HG03095 (cell line): ENCODE results near the gene CD48.
"Not testable (repeated sequence)": the region's sequence is repeated elsewhere in the genome, so short reads cannot be mapped to it uniquely, and the experiment has no call there.

Experiments used
- ATAC-seq: cut with Tn5 transposase; IDR thresholded peaks from one replicate; pipeline ENCODE4 v1.9.1; 2021; ENCODE audit warnings: moderate library complexity; ENCODE audit not compliant: unreplicated experiment

Gene CD48

DNA sequence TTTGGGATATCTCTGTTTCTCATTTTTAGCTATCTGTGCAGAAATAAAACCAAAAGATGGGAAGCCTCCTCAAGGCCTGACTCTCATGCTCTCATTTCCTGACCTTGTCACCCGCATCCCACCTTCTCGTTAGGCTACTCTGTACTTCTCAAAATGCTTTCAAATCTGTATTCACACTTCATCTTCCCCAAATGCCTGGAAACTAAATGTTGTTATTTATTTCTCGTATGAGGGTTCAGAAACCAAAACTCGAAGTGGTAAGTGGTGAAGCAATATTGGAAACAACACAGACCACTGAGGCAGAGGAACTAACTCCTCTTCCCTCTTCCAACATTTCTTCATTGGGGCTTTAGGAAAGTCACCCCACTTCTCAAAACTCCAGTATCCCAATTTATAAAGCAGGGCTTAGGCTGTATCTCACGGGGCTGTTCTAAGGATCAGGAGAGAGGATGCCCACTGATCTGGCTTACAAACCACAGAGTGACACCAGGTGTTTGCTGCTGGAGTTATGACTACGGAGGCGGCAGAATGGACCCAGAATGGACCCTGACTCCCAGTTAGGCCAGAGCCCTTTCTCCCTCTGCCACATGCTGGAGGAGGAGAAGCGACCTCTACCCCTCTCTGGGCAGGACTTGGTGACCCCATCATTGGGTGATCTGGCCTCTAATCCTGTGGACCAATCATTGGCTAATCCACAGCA, 31.0 kb upstream of the CD48 start:
- ATAC-seq, result no peak

- no peak for ATAC-seq
Observed at GRCh38 chr1:160741612-160742348, 30.2 kb upstream of the CD48 start.

GRCh38 chr1:160741092-160741501, 29.5 kb upstream of the CD48 start:
- no peak for ATAC-seq

GRCh38 chr1:160740133-160740688, 28.6 kb upstream of the CD48 start:
- no peak for ATAC-seq

GRCh38 chr1:160739098-160739511, 27.5 kb upstream of the CD48 start, which contains the start of gene SLAMF7:
TSS of gene SLAMF7 (plus strand) at chr1:160739247. CDS start at chr1:160739302, 55 bp downstream.
- ATAC-seq, result peak; percentile 56

DNA sequence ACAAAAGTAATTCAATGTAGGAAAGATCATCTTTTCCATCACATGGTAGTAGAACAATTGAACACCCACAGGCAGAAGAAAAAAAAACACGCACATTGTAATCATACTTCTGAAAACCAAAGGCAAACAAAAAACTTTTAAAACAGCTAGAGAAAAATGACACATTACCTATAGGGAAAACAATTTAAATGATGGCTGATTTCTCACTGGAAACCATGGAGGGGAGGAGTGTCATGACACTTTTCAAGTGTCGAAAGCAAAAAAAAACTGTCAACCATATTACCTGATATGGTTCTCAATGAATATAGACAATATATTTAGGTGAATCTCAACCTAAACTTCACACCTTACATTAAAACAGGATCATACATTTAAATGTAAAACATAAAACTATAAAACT, 26.6 kb upstream of the CD48 start:
- no peak for ATAC-seq

- no peak for ATAC-seq
Observed at GRCh38 chr1:160734301-160734700, 22.7 kb upstream of the CD48 start.

- no peak for ATAC-seq
Observed at GRCh38 chr1:160733898-160734297, 22.3 kb upstream of the CD48 start.

- no peak for ATAC-seq
Observed at GRCh38 chr1:160731990-160732389, 20.4 kb upstream of the CD48 start.

GRCh38 chr1:160731564-160731963, 19.9 kb upstream of the CD48 start:
- ATAC-seq, result not testable (repeated sequence)

DNA sequence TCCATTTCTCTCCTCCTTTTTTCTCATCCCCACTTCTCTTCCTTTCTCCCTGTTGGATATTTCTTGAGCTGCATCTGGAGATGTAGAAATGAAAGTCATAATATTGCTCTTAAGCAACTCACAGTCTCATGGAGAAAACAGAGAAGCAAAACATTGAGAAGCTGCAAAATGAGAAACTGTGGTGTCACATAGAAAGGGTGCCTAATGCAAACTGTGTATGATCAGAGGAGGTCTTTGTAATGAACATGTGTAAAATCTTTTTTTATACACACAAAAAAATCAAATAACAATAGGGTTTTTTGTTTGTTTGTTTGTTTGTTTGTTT, 15.7 kb upstream of the CD48 start:
- no peak for ATAC-seq

DNA sequence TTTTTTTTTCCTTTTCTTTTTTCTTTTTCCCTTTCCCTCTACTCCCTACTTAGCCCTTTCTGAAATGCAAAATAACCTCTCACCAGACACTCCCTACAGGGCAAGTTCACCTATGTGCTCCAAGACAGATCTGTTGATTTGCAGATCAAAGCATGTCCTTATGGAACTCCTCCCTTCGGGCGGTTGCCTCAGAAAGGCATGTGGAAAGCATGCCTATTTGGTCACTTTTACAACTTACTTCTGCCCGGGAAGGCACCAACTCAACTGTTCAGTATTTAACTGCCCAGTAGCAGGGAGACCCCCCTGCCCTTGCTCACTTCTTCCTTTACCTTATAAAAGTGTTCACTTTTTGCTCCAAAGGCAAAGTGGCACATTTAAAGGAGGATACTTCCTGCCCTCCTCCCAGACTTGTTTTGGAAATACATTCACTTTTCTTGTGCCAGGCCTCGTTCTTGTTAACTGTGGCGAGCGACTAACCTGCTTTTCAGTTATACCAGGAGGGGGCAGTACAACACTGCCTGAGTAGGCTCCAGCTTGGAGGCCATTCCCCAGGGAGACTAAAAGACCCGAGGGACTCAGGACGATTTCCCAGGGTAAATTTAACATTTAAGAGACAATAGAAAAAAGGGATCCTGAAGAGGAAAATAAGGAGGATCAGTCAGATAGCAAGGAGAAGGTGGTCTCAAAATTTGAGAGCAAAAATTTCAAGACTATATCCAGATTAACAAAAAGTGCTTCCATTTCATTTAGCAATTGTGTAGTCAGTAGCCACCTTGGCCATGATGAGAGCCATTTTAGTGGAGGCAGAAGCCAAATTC, 15.1 kb upstream of the CD48 start:
- ATAC-seq, result no peak

DNA sequence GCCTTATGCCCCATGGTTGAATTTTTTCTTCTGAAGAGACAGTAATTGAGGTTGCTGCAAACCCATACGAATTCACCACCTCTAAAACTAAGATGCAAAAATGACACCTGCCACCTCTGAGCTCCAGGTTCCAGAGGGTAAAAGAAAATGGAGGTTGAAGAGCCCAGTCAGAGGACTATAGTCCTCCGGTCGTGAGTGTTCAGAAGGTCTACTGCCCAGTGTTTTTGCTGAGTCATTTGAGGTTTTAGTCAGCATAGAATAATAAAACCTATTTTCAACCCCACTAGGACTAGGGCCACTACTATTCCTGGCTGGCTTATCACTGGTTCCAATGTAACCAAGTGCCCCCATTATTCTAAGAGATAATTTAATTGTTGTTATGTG, 14.5 kb upstream of the CD48 start:
- no peak for ATAC-seq

DNA sequence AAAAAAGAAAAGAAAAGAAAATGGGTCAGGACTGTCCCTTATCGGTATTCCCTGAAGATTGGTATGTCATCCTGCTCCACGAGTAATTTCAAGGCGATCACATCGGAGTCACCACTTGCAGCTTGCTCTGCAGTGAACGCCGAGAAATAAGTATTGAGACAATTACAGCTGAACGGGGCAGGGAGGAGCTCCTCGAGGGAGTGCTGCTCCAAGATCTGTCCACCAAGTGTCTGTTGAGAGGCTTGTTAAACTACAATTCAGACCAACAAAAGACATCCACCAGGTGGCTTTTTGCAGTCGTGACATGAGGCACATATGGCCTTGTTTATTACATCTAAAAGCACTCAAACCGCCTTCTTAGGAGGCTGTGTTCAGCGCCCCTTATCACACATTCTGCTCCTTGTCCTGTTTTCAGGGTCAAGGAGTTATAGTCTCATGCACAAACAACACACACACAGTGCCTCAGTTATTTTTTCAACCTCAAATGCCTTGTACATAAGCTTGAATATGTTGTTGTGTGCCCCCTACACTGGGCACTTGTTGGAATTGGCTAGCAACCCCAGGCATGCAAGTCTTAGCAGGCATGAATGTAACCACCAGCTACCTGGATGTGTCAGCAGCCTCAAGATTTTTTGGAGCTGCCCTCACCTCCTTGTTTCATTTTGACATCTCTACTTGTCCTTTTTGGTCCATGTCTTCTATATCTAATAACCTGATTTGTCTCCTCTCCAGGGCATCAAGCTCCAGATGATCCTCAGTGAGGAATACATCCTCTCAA, 13.0 kb upstream of the CD48 start:
- no peak for ATAC-seq

GRCh38 chr1:160723332-160723731, 11.7 kb upstream of the CD48 start:
- no peak for ATAC-seq

GRCh38 chr1:160722726-160723125, 11.1 kb upstream of the CD48 start:
- ATAC-seq, result no peak

DNA sequence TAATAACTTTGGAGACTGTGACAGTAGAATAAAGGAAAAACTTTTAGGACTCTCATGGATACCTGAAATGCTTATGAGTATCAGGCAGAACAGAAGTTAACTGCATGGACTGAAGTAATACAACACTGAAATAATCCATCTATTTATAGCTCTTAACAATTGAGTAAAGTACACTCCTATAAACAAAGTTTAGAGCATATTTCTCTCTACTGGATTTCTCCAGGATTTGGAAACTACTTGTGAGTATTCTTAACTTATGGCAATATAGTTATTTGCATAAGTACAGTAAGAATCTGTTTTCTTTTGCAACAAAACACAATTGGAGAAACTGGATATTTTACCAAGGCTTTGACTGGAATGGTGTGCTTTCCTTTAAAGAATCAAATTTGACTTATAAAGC, 9.9 kb upstream of the CD48 start:
- no peak for ATAC-seq

GRCh38 chr1:160720356-160721085, 8.9 kb upstream of the CD48 start:
- no peak for ATAC-seq

- ATAC-seq, result no peak
Observed at GRCh38 chr1:160718210-160718609, 6.6 kb upstream of the CD48 start.

DNA sequence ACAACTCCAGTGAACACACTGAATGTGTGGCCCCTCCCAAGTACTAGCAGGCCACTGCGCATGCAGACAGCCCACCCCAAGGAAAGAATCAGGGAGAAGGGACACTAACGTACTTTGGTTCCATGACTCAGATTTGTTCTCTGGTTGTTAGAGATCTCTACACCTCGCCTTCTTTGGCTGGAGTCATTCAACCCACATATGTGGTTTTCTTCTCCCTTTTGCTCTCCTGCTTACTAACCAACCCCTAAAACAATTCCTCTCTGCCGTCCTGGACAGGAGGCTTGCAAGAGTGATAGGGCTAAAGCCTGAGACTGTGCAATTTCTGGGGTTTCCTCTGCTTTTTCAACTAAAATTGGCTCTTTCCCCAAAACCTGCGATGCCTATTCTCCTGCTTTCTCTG, 5.7 kb upstream of the CD48 start:
- ATAC-seq, result no peak
